GM18870 (cell line): ENCODE measurements around the gene STIMATE.

Experiments used
- ATAC-seq: cut with Tn5 transposase; IDR thresholded peaks from one replicate; pipeline ENCODE4 v1.9.1; 2021; ENCODE audit warnings: moderate library complexity; ENCODE audit not compliant: unreplicated experiment

The STIMATE gene

DNA sequence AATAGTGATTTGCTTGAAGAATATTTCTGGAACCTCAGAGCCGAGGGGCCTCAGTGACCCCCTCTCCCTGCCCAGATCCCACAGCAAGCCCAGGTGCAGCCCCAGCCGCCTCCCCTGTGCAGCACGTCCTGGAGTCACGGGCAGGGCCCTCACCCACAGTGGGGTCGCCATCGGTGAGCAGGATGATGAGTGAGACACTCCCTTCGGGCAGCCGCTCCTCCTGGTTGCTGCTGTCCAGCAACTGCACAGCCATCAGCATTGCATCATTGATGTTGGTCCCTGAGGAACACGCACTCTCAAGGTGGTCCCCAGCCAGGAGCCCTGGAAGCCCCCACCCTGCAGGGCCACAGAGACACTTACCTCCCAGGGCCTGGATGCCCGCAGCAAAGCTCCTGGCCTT, 73.3 kb downstream of the STIMATE start:
- ATAC-seq, result no peak

DNA sequence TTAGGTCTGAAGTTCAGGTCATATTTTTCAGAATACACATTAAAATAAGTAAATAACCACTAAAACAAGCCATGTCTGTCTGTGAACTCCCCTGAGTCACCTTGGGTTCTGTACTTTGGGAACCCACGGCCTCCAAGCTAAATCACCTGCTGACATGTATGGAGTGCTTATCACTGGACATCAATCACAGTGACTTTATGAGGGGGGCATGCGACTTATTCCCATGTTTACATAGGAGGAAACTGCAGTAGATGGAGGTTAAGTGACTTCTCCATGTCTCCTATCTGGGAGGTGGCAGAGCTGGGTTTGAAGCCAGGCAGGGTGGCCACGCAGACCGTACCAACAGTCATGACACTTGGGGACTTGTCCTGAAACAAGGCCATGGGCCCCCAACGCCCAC, 75.0 kb downstream of the STIMATE start:
- no peak for ATAC-seq

DNA sequence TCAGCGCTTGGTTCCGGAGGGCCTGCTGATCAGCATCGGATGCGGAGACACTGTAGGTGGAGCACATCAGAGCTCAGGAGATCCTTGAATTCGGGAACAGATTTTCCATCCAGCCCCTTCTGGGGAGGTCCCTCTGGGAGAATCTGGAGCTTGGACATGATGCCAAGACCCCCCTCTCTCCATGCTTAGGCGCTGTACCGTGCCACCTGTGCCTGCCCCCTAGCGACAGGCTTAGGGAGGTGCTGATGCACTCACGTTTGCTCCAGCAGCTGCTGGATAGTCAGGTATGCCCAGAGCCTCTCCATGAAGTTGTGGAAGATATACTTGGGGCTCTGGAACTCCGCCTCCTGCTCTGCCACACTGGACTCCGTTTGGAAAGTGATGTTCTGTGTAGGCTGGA, 76.6 kb downstream of the STIMATE start:
- no peak for ATAC-seq

DNA sequence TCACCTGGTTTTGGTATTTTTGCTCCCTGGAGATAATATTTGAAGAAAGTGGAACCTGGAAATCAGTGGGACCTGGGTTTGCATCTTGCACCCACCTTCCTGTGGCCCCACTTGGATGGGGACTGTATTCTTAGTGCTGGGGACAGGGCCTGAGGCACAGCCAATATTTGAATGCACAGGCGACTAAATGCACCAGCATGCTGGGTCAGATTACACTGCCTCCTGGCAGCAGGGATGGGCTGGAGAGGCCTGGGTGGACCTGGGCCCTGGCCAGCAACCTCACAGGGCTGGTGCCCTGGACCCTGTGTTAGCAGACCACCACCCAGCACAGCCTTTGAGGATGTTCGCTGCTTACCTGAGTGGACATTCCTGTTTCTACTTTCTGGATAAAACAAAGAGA, 77.4 kb downstream of the STIMATE start:
- ATAC-seq, result no peak

DNA sequence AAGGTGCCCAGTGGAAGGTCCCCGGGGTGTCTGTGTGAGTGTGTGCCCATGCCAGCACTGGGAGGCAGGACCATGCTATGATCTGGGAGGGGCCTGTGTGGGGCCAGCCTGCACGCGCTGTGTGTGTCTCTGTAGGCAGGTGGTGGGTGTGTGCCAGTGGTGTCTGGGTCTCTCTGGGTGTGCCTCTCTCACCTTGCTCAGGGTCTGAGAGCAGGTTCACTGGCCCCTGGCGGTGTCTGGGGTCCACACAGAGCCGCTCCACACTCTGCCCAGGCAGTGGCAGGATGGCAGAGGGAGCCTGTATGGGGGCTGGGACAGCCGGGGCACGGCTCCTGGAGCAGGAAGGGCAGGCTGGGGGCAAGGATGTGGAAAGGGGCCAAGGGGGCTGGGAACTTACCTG, 79.5 kb downstream of the STIMATE start:
- no peak for ATAC-seq

DNA sequence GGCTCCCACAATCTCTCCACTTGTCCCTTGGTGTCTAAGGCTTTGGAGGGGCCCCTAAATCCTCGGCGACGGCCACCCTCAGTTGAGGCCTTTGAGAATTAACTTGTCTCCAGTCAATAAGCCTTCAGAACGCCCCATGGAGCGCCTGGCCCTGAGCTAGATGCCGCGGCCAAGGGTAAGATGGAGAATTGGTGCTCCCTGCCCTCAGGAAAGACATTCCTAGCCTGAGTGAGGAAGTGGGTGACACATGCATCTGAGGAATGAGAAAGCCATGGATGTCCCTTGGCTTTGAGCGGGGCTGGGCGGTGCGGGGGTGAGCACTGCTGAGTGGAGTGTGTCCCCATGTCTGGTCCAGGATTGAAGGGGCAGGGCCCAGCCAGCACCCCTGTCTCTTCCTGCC, 80.1 kb downstream of the STIMATE start:
- no peak for ATAC-seq

DNA sequence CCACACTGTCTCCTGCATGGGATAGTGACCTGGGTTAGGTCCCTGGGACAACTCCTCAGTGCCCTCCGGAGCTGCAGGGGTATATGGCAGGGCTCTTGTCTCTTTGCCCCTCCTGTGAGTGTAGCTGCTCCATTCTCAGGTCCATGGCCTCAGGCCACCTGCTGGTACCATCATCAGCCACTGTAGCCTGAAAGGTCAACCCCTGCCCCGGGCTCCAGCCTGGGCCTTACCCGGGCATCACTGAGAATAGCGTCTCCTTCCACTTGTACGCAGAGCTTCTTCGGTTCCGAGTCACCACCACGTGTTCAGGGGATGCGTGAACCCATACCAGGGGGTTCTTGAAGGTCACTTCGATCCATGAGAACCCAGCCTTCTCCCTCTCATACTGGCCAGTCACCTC, 80.7 kb downstream of the STIMATE start:
- no peak for ATAC-seq

DNA sequence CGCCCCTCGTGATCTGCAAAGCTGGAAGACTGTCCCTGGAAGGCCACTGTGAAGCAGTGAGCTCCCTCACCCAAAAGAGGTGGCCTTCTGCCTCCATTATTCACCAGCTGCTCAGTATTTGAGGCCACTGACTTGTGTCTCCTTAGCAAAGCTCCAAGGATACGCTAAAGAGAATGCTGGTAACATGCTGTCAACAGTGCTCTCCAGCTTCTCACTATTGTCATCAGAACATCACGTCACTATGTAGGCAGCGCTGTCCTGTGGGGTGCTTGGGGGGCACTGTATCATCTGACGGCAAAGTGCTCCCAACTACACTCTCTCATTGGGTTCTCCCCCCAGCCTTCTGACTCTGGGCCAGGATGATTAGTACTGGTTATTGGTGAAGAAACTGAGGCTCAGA, 81.1 kb downstream of the STIMATE start:
- ATAC-seq, result no peak

DNA sequence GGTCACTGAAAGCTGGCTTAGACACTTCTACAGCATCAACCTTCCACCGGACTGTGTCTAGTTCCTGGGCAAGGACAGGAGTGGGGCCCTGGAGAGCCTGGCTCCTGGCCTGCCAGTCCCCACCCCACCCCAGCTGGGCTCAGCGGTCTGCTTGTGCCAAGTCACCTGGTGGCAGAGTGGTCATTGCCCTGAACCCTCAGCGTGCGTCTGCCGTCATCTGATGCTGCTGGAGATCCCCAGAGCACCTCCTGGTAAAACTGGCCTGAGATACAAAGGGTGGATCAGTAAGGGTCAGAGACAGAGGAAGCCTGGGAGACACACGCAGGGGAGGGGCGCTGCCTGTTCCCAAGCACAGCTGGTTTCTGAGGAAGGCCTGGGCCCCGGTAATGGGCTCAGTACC, 83.5 kb downstream of the STIMATE start:
- no peak for ATAC-seq

DNA sequence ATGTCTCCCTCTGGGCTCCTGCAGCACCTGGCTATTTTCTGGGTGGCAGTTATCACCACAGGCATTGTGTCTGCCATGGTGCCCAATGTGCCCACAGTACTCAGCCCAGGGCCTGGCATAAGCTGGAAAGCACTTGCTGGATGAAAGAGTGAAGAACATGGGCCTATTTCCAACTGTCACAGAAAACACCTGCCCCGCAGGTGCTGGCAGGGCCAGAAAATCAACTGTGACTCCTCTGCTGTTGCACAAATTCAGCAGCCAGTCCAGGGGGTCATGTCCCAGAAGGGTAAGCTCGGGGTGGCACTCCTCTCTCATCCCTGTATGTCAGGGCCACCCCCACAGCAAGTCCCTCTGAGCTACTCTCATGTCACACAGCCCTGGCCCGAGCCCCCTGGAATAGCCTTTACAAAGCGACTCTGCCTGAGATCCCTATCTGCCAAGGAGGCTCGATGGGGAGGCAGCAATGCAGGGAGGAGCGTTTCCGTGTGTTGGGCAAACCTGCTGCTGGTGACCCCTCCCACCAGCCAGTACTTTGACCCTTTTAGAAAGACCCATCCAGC, 85.8 kb downstream of the STIMATE start:
- no peak for ATAC-seq

DNA sequence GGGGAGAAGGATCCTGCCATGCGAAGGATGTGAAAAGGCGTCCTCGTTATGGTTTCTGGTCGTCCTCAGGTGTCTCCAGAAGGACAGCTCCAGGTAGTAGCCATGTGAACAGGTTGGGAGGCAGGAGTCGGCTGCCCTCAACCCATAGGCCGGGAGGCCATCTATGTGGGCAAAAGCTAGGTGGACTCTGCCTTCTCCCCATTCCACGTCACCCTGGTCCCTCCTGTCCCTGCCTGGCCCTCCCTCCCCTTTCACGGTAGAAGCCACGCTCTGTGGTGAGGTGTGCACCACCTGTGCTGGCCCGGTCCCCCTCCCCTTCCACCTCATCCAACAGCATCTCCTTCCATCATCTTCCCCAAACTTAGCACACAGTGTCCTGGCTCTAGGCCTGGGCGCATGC, 86.4 kb downstream of the STIMATE start:
- ATAC-seq, result no peak

DNA sequence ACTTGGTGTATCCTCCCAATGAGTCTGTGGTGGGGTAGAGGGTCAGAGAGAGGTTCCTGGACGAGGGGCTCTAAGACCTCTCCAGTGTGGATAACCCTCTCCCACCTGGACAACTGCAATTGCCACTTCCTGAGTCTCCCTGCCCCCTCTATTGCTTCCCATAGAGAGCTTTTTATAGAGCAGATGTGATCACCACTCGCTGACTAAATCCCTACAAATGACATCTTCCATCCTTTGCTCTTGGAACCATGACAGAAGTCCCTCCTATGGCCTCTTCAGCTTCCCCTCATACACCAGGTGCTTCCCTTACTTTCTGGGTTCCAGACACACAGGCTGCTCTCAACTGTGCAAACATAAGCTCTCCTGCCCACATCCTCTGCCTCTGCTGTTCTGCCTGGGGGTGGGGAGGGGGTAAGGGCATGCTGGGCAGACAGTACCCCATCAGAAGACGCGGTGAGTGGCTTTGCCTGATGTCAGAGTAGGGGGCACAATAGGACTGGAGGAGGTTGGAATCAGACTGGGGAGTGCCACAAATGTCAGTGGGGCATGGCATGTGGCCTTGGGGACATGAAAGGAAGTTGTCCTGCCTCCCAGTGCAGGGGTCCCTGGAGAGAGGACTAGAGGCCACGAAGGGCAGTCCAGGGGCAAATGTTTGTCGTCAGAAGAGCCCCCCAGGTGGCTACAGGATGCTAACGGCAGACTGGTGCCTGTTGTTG, 87.5 kb downstream of the STIMATE start:
- ATAC-seq, result no peak

DNA sequence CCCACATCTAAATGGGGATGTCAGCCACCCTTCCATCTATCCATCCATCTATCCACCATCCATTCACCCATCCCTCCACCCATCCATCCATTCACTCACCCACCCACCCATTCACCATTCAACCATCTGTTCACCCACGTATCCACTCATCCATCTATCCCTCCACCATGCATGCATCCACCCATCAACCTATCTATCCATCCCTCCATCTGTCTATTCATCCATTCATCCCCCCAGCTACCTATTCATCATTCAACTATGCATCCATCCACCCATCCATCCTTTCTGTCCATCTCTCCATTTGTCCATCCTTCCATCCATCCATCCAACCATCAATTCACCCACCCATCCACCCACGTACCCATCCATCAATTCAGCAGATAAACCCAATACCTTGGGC, 88.2 kb downstream of the STIMATE start:
- no peak for ATAC-seq

DNA sequence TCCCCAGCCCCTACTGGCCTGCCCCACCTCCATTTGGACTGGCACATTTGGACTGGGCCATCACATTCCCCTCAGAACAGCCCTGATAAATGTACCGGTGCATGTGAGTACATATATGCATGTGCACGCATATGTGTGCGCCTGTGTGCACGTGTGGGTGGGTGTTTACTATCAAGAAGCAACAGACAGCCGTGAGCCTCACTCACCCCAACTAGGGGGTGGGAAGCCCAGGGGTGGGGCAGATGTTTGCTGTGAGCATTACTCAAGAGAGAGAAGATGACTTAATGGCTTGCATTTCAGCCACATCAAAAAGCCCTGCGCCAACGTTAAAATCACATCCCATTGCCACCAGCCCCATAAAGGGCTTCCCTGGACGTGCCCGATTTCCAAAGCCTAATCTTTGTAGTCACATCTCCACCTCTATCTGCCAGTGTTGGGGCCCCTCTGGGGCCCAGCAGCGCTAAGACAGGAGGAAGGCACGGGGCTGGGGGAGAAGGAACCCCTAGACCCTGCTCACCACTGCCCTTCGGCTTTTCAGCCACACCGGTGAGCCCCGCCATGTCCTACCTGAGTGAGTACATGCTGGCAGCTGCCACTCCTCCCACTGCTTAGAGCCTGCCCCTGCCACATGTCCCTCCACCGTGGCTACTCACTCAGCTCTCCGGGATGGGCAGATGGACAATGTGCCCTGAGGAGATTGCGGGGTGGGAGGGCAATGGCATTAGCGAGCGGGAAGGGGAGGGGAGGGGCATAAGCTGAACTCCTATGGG, 91.9 kb downstream of the STIMATE start:
- ATAC-seq, result no peak

DNA sequence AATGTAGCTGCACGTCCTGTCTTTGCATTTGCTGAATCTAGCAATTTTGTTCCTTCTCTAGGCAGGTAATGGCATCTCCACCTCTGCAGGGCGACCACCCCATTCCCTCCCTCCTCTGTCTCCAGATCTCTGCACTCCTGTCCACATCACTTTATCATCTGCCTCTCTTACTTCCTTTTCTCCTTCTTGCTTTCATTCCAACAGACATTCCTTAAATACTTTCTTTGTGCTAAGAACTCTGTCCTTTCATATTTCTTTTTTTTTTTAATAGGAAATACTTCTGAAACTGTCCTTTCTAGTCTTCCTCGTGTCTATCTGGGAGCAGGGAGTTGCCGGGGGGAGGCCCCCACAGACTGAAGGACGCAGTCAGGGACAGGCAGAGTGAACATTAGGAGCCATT, 95.5 kb downstream of the STIMATE start:
- no peak for ATAC-seq

DNA sequence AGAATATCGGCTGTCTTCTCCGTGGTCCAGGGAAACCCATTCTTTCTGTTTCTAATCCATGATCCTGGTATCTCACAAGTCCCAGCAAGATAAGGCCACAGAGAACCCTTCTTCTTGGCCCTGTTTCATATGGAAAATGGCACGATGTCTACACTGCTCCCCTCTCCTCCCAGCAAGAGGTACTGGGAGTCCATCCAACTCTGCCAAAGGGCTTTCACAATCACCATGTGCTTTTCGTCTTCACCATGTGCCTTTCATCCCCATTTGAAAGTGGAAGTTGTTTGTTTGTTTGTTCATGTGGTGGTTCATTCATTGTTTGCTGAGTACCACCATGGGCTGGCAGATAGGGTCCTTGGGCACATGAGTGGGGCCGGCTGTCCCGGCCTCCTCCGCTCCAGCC, 97.3 kb downstream of the STIMATE start:
- no peak for ATAC-seq

DNA sequence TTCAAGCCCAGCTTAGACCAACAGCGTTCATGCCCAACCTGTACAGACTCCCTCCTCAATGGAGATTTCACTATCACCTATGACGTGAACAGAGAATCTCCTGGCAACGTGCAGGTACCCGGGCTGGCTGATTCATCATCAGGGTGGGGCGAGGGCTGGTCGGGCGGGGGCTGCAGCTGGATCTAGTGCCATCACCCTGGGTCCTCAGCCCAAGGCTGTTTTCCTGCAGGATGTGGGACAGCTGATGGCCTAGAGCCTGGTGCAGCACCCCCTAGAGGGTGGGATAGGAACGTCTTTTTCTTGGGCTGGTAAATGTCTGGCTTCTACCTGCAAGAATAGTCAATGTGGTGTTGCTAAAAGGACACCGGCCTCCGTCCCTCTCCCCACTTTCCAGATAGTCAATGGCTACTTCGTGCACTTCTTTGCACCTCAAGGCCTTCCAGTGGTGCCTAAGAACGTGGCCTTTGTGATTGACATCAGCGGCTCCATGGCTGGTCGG, 98.3 kb downstream of the STIMATE start:
- no peak for ATAC-seq

DNA sequence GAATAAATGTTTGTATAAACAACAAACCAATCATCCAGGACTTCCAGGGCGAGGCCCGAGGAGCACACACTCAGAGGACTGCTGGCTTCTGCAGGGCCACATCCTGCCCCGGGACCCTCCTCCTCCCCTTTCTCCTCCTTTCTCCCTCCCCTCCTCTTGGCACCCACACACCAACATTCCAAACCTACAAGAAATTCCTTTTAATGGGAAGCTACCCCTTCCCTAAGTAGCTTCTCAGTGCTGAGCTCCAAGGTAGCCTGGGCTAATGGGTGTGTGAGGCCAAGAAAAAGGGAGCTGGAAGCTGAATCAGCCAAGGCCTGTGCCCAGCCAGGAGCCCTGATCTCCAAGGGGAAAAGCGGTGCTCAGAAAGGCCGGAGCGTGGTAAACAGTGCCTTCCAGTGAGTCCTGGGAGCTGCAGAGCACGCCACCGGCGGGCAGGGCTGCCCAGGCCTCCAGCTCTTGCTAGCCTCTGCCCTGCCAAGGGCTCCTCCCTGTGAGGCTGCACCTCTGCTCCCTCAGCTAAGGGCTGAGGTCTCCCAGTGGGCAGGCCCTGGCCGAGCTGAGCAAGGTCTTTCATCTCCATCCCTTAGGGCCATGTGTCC, 98.9 kb downstream of the STIMATE start:
- ATAC-seq, result no peak

DNA sequence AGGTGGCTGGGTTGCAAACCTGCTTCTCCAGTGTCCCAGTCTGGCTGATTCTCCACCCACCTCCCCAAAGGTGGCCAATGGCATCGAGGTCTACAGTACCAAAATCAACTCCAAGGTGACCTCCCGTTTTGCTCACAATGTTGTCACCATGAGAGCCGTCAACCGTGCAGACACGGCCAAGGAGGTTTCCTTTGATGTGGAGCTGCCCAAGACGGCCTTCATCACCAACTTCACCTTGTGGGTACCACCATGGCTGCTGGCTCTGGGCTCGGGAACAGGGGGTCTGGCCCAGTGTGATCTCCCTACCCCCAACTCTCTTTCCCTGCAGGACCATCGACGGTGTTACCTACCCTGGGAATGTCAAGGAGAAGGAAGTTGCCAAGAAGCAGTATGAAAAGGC, 100.9 kb downstream of the STIMATE start:
- no peak for ATAC-seq

DNA sequence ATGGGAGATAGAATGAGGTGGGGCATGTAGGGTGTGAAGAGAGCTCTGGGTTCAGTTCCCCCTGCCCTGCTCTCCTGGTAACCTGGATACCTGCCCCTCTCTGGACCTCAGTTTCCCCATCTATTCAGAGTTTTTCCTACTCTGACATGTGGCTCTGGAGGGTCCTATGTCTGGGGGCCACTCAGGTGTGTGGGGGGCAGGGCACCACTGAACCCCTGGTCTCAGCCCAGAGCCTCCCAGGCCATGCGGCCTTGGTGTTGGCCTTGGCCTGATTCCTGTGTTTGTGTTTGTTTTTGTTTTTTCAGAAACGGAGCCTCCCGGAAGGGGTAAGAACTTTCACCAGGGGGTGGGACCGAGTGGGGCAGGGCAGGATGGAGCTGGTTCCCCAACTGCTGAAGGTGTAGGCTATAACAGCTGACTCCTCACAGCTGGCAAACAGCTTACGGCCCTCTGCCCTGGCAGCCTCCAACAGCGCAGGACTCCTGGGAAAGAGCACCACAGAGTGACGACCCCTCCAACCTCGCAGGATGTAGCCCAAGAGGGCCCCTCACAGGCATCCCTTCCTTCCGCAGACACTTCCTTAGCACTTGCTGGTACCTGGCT, 101.9 kb downstream of the STIMATE start:
- ATAC-seq, result no peak

DNA sequence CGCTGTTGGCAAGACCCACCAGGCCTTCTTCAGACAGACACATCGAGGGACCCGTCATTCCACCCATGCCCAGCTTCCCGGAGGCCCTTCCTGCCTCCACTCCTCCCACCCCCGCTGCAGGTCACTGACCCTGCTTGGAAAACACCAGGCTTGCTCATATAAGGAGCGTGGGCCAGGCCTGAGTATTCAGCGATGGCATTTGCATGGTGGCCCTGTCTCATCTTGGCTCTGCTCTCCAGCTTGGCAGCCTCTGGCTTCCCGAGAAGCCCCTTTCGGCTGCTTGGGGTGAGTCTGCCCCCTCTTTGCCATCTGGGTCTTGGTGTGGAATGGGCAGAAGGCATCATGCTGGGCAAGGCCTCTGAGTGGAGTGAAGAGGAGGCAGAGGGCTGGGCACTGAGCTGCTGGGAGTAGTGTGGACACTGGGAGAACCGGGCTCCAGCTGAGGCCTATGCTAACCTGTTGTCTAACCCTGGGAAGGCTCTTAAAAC, 102.7 kb downstream of the STIMATE start, which contains the start of gene ITIH3:
Gene ITIH3, plus strand, starts transcription at position 185 of the 488 bp plus-strand sequence. Its CDS starts 8 bp downstream, at position 193.
- ATAC-seq, result no peak
